Erythroblast (primary cell): ENCODE measurements around the gene FIZ1.

Experiments used
- GATA1 ChIP-seq: IDR thresholded peaks from 2 replicates; pipeline ENCODE4 v1.6.1; 2011; ENCODE audit warnings: low read depth, mild to moderate bottlenecking, control low read depth, low read length, moderate library complexity
- POLR2A ChIP-seq: IDR thresholded peaks from 2 replicates; pipeline ENCODE4 v1.6.1; 2011; ENCODE audit warnings: mild to moderate bottlenecking, low read length

- TF ChIP-seq POLR2A (no peak), GATA1 (no peak)
These were observed 1.8 kb upstream of the FIZ1 start for GRCh38 chr19:55601084-55601483.
